ENCODE measurements around the gene NAPA.

Gene NAPA

GRCh38 chr19:47529018-47529742 lies 14.3 kb upstream of the NAPA start:
- H3K4me3 ChIP-seq (ENCODE audit: control insufficient read depth, low read depth, low read length), result no peak overlapping the region
- DNase-seq (ENCODE audit: low read depth), result no peak
- TF ChIP-seq CTCF (conservative IDR thresholded peaks at IDR 0.05; ENCODE audit: control insufficient read depth, insufficient read depth, low read depth, low read length), result no peak

GRCh38 chr19:47526798-47527197 lies 11.9 kb upstream of the NAPA start:
- H3K4me3 ChIP-seq (ENCODE audit: control insufficient read depth, low read depth, low read length), result no peak overlapping the region
- no peak for DNase-seq (ENCODE audit: low read depth)
- TF ChIP-seq CTCF (conservative IDR thresholded peaks at IDR 0.05; ENCODE audit: control insufficient read depth, insufficient read depth, low read depth, low read length), result no peak

- no peak overlapping the region for H3K4me3 ChIP-seq (ENCODE audit: control insufficient read depth, low read depth, low read length)
- no peak for DNase-seq (ENCODE audit: low read depth)
- no peak for TF ChIP-seq CTCF (conservative IDR thresholded peaks at IDR 0.05; ENCODE audit: control insufficient read depth, insufficient read depth, low read depth, low read length)
Observed at GRCh38 chr19:47523473-47523872, 8.6 kb upstream of the NAPA start.

GRCh38 chr19:47521473-47522180 lies 6.8 kb upstream of the NAPA start:
- no peak for DNase-seq (ENCODE audit: low read depth)

GRCh38 chr19:47520839-47521238 lies 6.0 kb upstream of the NAPA start:
- no peak overlapping the region for H3K4me3 ChIP-seq (ENCODE audit: control insufficient read depth, low read depth, low read length)
- TF ChIP-seq CTCF (conservative IDR thresholded peaks at IDR 0.05; ENCODE audit: control insufficient read depth, insufficient read depth, low read depth, low read length), result no peak
- no peak for DNase-seq (ENCODE audit: low read depth)

More at GRCh38 chr19:47521473-47522180, 6.8 kb upstream of the NAPA start:
- TF ChIP-seq CTCF (conservative IDR thresholded peaks at IDR 0.05; ENCODE audit: control insufficient read depth, insufficient read depth, low read depth, low read length), result no peak
- no peak overlapping the region for H3K4me3 ChIP-seq (ENCODE audit: control insufficient read depth, low read depth, low read length)

GRCh38 chr19:47520343-47520806 lies 5.5 kb upstream of the NAPA start:
- H3K4me3 ChIP-seq (ENCODE audit: control insufficient read depth, low read depth, low read length), result no peak overlapping the region
- TF ChIP-seq CTCF (conservative IDR thresholded peaks at IDR 0.05; ENCODE audit: control insufficient read depth, insufficient read depth, low read depth, low read length), result no peak
- no peak for DNase-seq (ENCODE audit: low read depth)

Data from fibroblast of mammary gland (primary cell).